Fibroblast of villous mesenchyme (primary cell): ENCODE data around the gene ZNF625. TPM values are rescaled to one million over a fixed set of nuclear protein-coding genes. Genes with fewer than 3 reads are reported as not detected.

ENCODE experiments used
- DNase-seq: peaks from one replicate; pipeline ENCODE4 v3.0.0-alpha.2; 2010; ENCODE audit warnings: low read depth
- H3K4me3 ChIP-seq: 2 replicates; pipeline ENCODE4 v1.5.1; 2011; ENCODE audit warnings: low read depth, mild to moderate bottlenecking, low read length
- total RNA-seq: library from RNA; depleted of rRNA; stranded (reverse); fragments of >200 nt; gene quantifications from 2 replicates; pipeline ENCODE4 v1.2.3, GENCODE V29; 2012
- TF ChIP-seq, protein P1 (sequence below): IDR thresholded peaks from 2 replicates; pipeline ENCODE4 v1.5.1; 2012; ENCODE audit warnings: low read depth, mild to moderate bottlenecking, low read length; ENCODE audit not compliant: insufficient read depth

Gene ZNF625
- total RNA-seq, 1 donor: 14.7 TPM

DNA sequence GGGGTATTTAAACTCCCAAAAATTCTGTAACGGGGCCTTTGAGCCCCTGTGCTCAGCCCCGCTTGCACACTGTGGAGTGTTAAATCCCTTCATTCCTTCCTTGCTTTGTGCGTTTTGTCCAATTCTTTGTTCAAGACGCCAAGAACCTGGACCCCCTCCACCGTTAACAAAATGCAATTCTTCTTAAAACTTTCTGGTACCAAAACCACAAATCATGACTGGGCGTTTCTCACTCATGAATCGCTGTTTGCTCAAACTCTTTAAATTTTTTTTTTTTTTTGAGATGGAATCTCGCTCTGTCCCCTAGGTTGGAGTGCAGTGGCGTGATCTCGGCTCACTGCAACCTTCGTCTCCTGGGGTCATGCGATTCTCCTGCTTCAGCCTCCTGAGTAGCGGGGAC, 17.3 kb downstream of the ZNF625 start:
- peak; percentile 12 for DNase-seq
- TF ChIP-seq, protein P1, sequence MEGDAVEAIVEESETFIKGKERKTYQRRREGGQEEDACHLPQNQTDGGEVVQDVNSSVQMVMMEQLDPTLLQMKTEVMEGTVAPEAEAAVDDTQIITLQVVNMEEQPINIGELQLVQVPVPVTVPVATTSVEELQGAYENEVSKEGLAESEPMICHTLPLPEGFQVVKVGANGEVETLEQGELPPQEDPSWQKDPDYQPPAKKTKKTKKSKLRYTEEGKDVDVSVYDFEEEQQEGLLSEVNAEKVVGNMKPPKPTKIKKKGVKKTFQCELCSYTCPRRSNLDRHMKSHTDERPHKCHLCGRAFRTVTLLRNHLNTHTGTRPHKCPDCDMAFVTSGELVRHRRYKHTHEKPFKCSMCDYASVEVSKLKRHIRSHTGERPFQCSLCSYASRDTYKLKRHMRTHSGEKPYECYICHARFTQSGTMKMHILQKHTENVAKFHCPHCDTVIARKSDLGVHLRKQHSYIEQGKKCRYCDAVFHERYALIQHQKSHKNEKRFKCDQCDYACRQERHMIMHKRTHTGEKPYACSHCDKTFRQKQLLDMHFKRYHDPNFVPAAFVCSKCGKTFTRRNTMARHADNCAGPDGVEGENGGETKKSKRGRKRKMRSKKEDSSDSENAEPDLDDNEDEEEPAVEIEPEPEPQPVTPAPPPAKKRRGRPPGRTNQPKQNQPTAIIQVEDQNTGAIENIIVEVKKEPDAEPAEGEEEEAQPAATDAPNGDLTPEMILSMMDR: no peak

DNA sequence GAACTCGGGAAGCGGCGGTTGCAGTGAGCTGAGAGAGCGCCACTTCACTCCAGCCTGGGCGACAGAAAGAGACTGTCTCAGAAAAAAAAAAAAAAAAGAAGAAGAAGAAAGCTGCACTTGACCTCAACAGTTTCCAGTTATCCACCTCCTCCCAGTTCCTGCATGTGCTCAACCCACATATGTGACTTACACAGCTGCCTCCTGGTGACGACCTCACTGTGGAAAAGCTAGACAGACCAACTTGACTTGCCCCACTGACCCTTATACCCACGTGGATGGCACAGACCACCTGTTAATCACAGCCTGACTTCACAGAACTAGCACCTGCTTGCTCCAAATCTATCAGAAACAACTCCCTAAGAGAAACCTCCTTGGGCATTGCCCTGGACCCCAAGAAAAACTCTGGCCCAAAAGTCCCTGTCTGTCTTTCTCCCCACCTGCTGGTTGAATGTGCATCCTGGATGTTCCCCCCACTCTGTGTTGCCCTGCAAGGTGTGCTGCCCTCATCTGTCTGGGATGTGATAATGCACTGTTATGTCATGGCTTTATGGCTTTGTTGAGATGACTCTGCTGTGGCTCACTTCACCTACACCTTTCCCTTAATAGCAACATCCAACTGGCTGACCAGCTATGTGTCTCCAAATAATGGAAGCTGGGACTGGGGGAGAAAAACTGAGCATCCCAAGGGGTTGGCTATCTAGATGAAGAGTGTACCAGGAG, 19.2 kb downstream of the ZNF625 start:
- no peak for DNase-seq
- H3K4me3 ChIP-seq: no peak overlapping the region
- TF ChIP-seq, protein P1: peak; percentile 10

More for the DNA sequence above, 17.3 kb downstream of the ZNF625 start:
- H3K4me3 ChIP-seq: peak overlapping the region; percentile 90

DNA sequence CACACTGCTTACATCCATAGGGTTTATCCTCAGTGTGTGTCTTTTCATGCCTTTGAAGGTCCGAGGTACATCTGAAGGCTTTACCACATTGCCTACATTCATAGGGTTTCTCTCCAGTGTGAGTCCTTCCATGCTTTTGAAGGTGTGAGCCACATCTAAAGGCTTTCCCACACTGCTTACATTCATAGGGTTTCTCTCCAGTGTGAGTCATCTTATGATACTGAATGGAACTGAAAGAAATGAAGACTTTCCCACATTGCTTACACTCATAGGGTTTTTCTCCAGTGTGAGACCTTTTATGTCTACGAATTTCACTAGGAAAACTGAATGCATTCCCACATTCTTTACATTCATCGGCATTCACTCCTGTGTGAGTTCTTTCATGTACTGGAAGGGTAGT, 23.5 kb downstream of the ZNF625 start:
- DNase-seq: no peak
- TF ChIP-seq, protein P1: no peak
- H3K4me3 ChIP-seq: no peak overlapping the region

DNA sequence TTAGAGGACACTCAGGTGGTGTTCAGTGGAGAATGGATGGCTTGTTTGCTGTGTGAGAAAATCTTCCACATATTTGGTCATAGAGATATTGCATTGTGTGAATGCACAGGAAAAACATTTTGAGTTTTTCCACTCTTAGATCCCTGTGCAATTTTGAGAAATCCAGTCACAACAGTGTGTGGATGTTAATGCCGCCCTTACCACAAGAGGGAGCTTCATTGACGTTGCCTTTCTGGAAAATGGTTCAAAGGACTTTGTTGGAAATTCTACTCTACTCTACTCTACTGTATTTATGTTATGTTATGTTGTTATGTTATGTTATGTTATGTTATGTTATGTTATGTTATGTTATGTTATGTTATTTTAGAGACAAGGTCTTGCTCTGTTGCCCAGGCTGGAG, 29.8 kb downstream of the ZNF625 start:
- no peak for DNase-seq
- H3K4me3 ChIP-seq: no peak overlapping the region
- TF ChIP-seq, protein P1: peak; percentile 45

DNA sequence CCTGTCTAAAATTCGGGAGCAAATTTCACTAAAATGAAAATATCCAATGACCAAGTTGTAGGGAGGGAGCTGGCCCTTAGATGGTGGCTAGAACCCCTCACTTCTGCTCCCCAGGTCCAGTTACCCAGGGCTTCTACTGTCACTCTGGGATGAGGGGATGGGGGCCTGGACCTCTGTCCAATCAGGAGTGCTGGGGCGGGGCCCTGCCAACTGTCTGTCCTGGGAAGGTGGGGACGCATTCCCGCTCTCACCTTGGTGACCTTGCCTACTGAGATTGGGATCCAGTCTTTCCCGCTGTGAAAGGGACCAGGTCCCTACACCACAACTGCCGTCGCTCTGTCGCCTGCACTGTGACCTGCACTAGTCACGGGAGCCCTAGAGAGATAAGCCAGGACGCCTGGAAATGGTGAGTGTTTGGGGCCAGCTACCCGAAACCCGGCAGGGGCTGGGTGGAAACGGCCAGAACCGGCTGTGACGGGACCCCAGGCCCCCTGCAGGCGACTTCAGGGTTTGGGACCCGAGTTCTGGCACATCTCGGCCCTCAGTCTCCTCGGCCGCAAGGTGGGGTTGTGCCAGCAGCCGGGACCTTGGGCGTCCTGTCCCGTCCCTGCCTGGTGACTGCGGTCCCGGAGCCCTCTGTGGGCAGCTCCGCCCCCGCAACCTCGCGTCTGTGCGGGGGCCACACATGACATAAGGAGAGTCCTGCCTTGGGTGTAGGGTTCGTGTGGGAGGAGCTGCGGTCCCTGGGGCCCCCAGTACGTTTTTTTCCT, 39.1 kb downstream of the ZNF625 start:
- TF ChIP-seq, protein P1: no peak
- H3K4me3 ChIP-seq: no peak overlapping the region
- DNase-seq: no peak

DNA sequence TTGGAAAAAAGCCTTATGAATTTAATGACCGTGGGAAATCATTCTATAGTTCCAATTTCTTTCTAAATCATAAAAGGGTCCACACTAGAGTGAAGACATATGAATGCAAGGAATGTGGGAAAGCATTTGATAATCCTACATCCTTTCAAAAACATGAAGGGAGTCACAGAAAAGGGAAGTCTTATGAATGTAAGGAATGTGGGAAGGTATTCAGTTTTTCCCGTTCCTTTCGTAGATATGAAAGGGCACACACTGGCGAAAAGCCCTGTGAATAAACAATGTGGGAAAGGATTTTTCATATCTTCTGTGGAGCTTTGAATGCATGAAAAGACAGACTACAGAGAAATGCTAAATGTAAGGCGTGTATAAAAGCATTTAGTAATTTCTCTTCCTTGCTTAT, 43.4 kb downstream of the ZNF625 start:
- DNase-seq: no peak
- H3K4me3 ChIP-seq: no peak overlapping the region
- TF ChIP-seq, protein P1: no peak
